Fibroblast of lung (primary cell): ENCODE results near the gene ITPRIPL2.
A peak's percentile ranks its signal among the peaks of the same experiment; 100 is the strongest.

Experiments
- CTCF ChIP-seq, 2 donors: IDR thresholded peaks in 1 of 2; conservative IDR thresholded peaks in 1 of 2; 1 replicate in 1 of 2; 2 replicates in 1 of 2; pipeline ENCODE4 v1.5.1; 2011 to 2012; ENCODE audit warnings: low read length in 2 of 2, control low read depth in 1 of 2, inconsistent platforms in 1 of 2, low read depth in 1 of 2, mild to moderate bottlenecking in 1 of 2
- EZH2 ChIP-seq: IDR thresholded peaks from 2 replicates; pipeline ENCODE4 v1.5.1; 2012; ENCODE audit warnings: low read length, control low read depth, mild to moderate bottlenecking; ENCODE audit errors: missing control alignments

- peak; percentile 40 to 46 for TF ChIP-seq CTCF (conservative IDR thresholded peaks at IDR 0.05 in 1 of 2, IDR thresholded peaks at IDR 0.05 in 1 of 2; ENCODE audit: low read depth in 1 of 2, low read length in 2 of 2)
- peak; percentile 65 for TF ChIP-seq EZH2
Observed at GRCh38 chr16:19167710-19168370, 54.1 kb downstream of the ITPRIPL2 start, which contains the start of gene SYT17.
